Nephron progenitor cell (in vitro differentiated cells): ENCODE data around the gene ANKH.

Experiments used
- DNase-seq: peaks from one replicate; pipeline ENCODE4 v3.0.0; 2021
- H3K27ac Mint-ChIP-seq: 2 replicates; pipeline ENCODE4 v1.8.0; 2021; ENCODE audit warnings: mild to moderate bottlenecking, moderate library complexity, mixed read lengths
- H3K27me3 Mint-ChIP-seq: 2 replicates; pipeline ENCODE4 v1.8.0; 2021; ENCODE audit warnings: mild to moderate bottlenecking, low read depth, mixed read lengths; ENCODE audit not compliant: poor library complexity
- H3K36me3 Mint-ChIP-seq: 2 replicates; pipeline ENCODE4 v1.8.0; 2021; ENCODE audit warnings: low read depth, mixed read lengths
- H3K4me1 Mint-ChIP-seq: 2 replicates; pipeline ENCODE4 v1.8.0; 2021; ENCODE audit warnings: mixed read lengths
- H3K4me3 Mint-ChIP-seq: 2 replicates; pipeline ENCODE4 v1.8.0; 2021; ENCODE audit warnings: mild to moderate bottlenecking, moderate library complexity, mixed read lengths
- H3K9me3 Mint-ChIP-seq: 2 replicates; pipeline ENCODE4 v1.8.0; 2021; ENCODE audit warnings: mild to moderate bottlenecking, moderate library complexity, mixed read lengths
- TF ChIP-seq, protein P1 (sequence below): fragments of 200-600 bp; sonication (generic); IDR thresholded peaks from 2 replicates; pipeline ENCODE4 v1.5.0; 2021; ENCODE audit warnings: antibody characterized with exemption

Gene ANKH

DNA sequence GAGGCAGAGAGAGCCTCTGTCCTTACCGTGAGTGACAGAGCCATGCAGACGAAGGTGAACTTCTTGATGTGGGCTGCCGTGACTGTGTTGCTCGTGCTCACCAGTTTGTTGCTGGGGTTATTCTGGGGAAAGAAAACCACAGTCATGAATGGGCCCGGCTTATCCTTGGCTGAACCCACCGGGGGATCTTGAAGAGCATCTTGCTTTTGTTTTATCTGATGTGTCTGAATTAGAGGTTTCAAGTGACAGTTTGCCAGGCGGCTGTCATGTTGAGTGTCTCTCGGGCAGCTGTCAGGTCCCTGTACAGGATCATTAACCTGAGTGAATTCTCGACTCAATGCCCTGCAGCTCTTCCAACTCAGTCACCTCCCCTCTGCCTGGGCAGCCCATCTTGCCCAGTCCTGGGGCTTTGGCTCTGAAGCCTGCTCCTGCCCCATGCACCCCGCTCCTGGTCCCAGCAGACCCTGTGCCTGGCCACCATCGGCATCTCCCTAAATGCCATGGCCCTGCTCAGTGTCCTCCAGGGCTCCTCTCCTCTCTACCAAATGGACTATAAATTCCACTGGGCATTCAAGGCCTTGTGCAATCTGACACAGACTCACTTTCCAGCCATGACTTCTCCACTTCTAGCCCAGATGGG lies 129.7 kb downstream of the ANKH start:
- Mint-ChIP-seq H3K36me3 (no peaks in the 10 kb centered on the region), H3K27me3 (peaks cover 10% of the 10 kb centered on the region), H3K27ac (no peak overlapping the region), H3K4me1 (peaks cover 58% of the 10 kb centered on the region), H3K4me3 (no peak overlapping the region), H3K9me3 (no peaks in the 10 kb centered on the region)
- TF ChIP-seq, protein P1, sequence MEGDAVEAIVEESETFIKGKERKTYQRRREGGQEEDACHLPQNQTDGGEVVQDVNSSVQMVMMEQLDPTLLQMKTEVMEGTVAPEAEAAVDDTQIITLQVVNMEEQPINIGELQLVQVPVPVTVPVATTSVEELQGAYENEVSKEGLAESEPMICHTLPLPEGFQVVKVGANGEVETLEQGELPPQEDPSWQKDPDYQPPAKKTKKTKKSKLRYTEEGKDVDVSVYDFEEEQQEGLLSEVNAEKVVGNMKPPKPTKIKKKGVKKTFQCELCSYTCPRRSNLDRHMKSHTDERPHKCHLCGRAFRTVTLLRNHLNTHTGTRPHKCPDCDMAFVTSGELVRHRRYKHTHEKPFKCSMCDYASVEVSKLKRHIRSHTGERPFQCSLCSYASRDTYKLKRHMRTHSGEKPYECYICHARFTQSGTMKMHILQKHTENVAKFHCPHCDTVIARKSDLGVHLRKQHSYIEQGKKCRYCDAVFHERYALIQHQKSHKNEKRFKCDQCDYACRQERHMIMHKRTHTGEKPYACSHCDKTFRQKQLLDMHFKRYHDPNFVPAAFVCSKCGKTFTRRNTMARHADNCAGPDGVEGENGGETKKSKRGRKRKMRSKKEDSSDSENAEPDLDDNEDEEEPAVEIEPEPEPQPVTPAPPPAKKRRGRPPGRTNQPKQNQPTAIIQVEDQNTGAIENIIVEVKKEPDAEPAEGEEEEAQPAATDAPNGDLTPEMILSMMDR: no peak
- DNase-seq: no peak

DNA sequence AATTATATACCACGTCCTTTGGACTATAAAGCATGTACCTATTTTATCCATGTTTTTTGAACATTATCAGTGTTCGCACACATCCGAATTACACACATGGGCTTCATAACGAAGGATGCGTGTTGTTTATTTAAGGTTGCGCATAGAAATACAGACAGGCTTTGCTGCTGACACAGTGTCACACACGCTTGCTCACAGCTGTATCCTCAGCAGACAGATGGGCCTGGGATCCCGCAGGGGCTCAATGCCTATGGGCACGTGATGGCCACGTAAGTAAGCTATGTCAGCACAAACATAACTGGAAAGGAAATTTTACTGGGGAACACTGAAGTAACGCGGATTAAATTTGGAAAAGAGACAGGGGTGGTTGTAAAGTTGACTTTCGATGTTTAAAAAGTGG lies 130.4 kb downstream of the ANKH start:
- no peak overlapping the region for H3K4me3 Mint-ChIP-seq
- H3K4me1 Mint-ChIP-seq: peaks cover 55% of the 10 kb centered on the region
- H3K9me3 Mint-ChIP-seq: no peaks in the 10 kb centered on the region
- H3K36me3 Mint-ChIP-seq: no peaks in the 10 kb centered on the region
- TF ChIP-seq, protein P1: no peak
- no peak overlapping the region for H3K27ac Mint-ChIP-seq
- no peak for DNase-seq
- peaks cover 14% of the 10 kb centered on the region for H3K27me3 Mint-ChIP-seq

DNA sequence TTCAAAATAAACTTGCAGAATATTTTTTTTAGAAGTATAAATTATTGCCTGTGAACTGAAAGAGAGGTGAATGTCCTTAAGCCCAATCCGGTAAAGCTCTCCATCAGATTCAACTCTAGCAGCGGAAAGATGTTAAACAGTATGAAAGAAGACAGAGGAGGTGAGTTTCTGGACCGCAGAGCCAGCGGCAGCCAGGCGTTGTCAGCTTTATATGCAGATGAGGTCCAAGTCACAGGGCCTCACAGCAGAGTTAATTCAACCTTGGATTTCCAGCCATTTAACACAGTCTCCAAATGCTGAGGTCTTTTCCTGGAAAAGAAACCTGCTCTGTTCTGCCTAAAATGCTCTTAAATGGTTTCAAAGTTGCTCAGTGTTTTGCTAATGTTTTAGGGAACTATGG lies 131.6 kb downstream of the ANKH start:
- Mint-ChIP-seq H3K4me3 (no peak overlapping the region), H3K27ac (no peak overlapping the region), H3K9me3 (no peaks in the 10 kb centered on the region), H3K36me3 (no peaks in the 10 kb centered on the region), H3K27me3 (peaks cover 14% of the 10 kb centered on the region), H3K4me1 (peaks cover 49% of the 10 kb centered on the region)
- TF ChIP-seq, protein P1: no peak
- no peak for DNase-seq

DNA sequence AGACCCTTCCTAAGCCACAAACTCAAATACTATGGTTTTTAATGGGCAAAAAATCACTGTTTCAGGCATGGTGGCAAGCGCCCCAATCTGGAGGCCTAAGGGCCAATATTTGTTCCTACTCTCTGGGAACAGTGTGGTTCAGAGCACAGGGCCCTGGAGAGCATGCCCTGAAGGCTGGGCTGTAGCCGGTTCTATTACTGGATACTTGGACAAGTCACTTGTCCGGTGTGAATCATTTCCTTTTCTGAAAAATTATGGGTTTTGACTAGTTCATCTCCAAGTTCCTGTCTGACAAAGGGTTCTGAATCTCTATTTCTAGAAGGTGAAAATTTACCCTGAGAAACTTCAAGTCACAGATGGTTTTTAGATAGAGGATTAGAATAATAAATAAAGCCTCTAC lies 132.0 kb downstream of the ANKH start:
- no peaks in the 10 kb centered on the region for H3K9me3 Mint-ChIP-seq
- H3K27me3 Mint-ChIP-seq: peaks cover 14% of the 10 kb centered on the region
- TF ChIP-seq, protein P1: no peak
- H3K36me3 Mint-ChIP-seq: no peaks in the 10 kb centered on the region
- no peak overlapping the region for H3K27ac Mint-ChIP-seq
- peaks cover 49% of the 10 kb centered on the region for H3K4me1 Mint-ChIP-seq
- H3K4me3 Mint-ChIP-seq: no peak overlapping the region
- DNase-seq: no peak

DNA sequence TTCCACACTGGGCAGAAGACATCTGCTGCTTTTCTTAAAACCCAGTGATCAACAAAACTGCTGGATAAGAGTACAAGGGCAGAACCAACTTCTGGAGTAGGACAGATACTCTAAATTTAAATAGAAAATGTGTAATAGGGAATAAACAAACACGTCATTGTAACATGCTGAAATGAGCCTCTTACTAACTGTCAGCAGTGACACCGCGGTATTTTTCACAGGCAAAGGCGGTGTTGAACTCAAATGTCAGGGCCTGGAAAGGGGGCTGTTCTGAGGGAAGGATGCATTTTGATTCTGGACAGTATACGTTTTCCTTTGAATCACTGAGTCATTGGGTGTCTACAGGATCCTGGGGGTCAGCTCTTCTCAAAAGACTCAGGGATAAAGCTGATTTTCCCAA lies 133.5 kb downstream of the ANKH start:
- peaks cover 5% of the 10 kb centered on the region for H3K36me3 Mint-ChIP-seq
- H3K4me1 Mint-ChIP-seq: peaks cover 50% of the 10 kb centered on the region
- H3K4me3 Mint-ChIP-seq: no peak overlapping the region
- no peak for DNase-seq
- no peaks in the 10 kb centered on the region for H3K9me3 Mint-ChIP-seq
- H3K27ac Mint-ChIP-seq: no peak overlapping the region
- TF ChIP-seq, protein P1: no peak
- H3K27me3 Mint-ChIP-seq: peaks cover 9% of the 10 kb centered on the region

DNA sequence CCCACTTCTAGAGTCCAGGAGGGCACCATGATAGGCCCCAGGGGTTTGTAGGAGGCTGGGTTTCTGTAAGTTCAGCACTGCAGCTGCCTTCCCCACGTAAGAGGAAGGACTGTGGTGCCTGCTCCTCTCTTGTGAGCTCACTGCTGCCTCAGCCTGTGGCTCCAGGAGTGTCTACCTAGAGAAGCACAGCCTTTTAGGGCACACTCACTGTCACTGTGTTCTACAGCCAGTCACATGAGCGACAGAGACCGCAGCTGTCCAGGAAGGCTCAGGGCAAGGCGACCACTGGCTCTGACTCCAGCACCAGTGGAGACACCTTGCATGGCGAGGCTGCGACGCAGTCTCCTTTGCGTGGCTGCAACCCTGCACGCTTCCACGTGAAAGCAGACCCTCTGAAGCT lies 134.3 kb downstream of the ANKH start:
- no peaks in the 10 kb centered on the region for H3K9me3 Mint-ChIP-seq
- peaks cover 5% of the 10 kb centered on the region for H3K36me3 Mint-ChIP-seq
- DNase-seq: no peak
- H3K27ac Mint-ChIP-seq: no peak overlapping the region
- peaks cover 49% of the 10 kb centered on the region for H3K4me1 Mint-ChIP-seq
- H3K27me3 Mint-ChIP-seq: peaks cover 9% of the 10 kb centered on the region
- no peak overlapping the region for H3K4me3 Mint-ChIP-seq
- TF ChIP-seq, protein P1: no peak
